MM.1S (cell line): ENCODE measurements around the gene ENPP5.

Source experiments
- DNase-seq: peaks from one replicate; pipeline ENCODE4 v3.0.0-alpha.2; 2015
- H2AFZ ChIP-seq: fragments of 300-600 bp; sonication (generic); 2 replicates; pipeline ENCODE4 v1.6.0; 2016; ENCODE audit warnings: antibody characterized with exemption, low read length
- H3F3A ChIP-seq: fragments of 300-600 bp; sonication (generic); 2 replicates; pipeline ENCODE4 v1.6.1; 2016; ENCODE audit warnings: mild to moderate bottlenecking, antibody characterized with exemption, low read length, moderate library complexity, mixed read lengths; ENCODE audit not compliant: insufficient read depth
- H3K27ac ChIP-seq: fragments of 300-600 bp; sonication (generic); 2 replicates; pipeline ENCODE4 v1.5.1; 2016; ENCODE audit warnings: mild to moderate bottlenecking, low read length
- H3K27me3 ChIP-seq: fragments of 300-600 bp; sonication (generic); replicated peaks from 2 replicates; pipeline ENCODE4 v1.6.0; 2016; ENCODE audit warnings: low read length; ENCODE audit not compliant: insufficient read depth
- H3K36me3 ChIP-seq: fragments of 300-600 bp; sonication (generic); replicated peaks from 2 replicates; pipeline ENCODE4 v1.6.1; 2016; ENCODE audit warnings: mild to moderate bottlenecking, low read length, mixed read lengths; ENCODE audit not compliant: insufficient read depth
- H3K4me1 ChIP-seq: fragments of 300-600 bp; sonication (generic); 2 replicates; pipeline ENCODE4 v1.6.1; 2016; ENCODE audit warnings: low read length, mixed read lengths
- H3K4me2 ChIP-seq: fragments of 300-600 bp; sonication (generic); 2 replicates; pipeline ENCODE4 v1.6.0; 2016; ENCODE audit warnings: low read depth, low read length
- H3K4me3 ChIP-seq: fragments of 300-600 bp; sonication (generic); 2 replicates; pipeline ENCODE4 v1.5.1; 2016; ENCODE audit warnings: low read length, mixed read lengths
- H3K79me2 ChIP-seq: fragments of 300-600 bp; sonication (generic); 2 replicates; pipeline ENCODE4 v1.6.1; 2016; ENCODE audit warnings: mixed run types, low read length, mixed read lengths
- H3K9ac ChIP-seq: fragments of 300-600 bp; sonication (generic); 2 replicates; pipeline ENCODE4 v1.6.1; 2016; ENCODE audit warnings: low read length, mixed read lengths
- H3K9me2 ChIP-seq: fragments of 300-600 bp; sonication (generic); replicated peaks from 2 replicates; pipeline ENCODE4 v1.6.1; 2016; ENCODE audit warnings: mild to moderate bottlenecking, low read length, mixed read lengths; ENCODE audit not compliant: insufficient read depth
- H3K9me3 ChIP-seq: fragments of 300-600 bp; sonication (generic); replicated peaks from 2 replicates; pipeline ENCODE4 v1.6.1; 2016; ENCODE audit warnings: mild to moderate bottlenecking, low read length, mixed read lengths; ENCODE audit not compliant: insufficient read depth
- H4K20me1 ChIP-seq: fragments of 300-600 bp; sonication (generic); 2 replicates; pipeline ENCODE4 v1.6.1; 2016; ENCODE audit warnings: mild to moderate bottlenecking, low read length, moderate library complexity, mixed read lengths; ENCODE audit not compliant: insufficient read depth
- CTCF ChIP-seq: fragments of 300-600 bp; sonication (generic); IDR thresholded peaks from 2 replicates; pipeline ENCODE4 v1.5.1; 2016; ENCODE audit warnings: antibody characterized with exemption, low read length, mixed read lengths
- EZH2 ChIP-seq: fragments of 300-600 bp; sonication (generic); optimal IDR thresholded peaks from 2 replicates; pipeline ENCODE3; 2017; ENCODE audit warnings: low read depth, mild to moderate bottlenecking, antibody characterized with exemption, low read length, mixed read lengths
- EZH2phosphoT487 ChIP-seq: fragments of 300-600 bp; sonication (generic); IDR thresholded peaks from 2 replicates; pipeline ENCODE4 v1.6.1; 2018; ENCODE audit warnings: antibody characterized with exemption, low read length

The ENPP5 gene

GRCh38 chr6:46190889-46191288 is 20.1 kb upstream of the ENPP5 start:
- H2AFZ ChIP-seq, result no peak overlapping the region
- no peak overlapping the region for H3K4me2 ChIP-seq
- no peaks in the 10 kb centered on the region for H3K27me3 ChIP-seq
- no peak for DNase-seq
- H3K27ac ChIP-seq, result no peak overlapping the region
- TF ChIP-seq EZH2 (no peak), EZH2phosphoT487 (no peak), CTCF (no peak)
- no peaks in the 10 kb centered on the region for H4K20me1 ChIP-seq
- H3K79me2 ChIP-seq, result no peaks in the 10 kb centered on the region
- H3K4me1 ChIP-seq, result no peaks in the 10 kb centered on the region
- H3K4me3 ChIP-seq, result no peak overlapping the region
- H3K9me3 ChIP-seq, result no peaks in the 10 kb centered on the region
- H3K36me3 ChIP-seq, result no peaks in the 10 kb centered on the region
- no peaks in the 10 kb centered on the region for H3K9me2 ChIP-seq
- no peaks in the 10 kb centered on the region for H3F3A ChIP-seq
- H3K9ac ChIP-seq, result no peak overlapping the region

GRCh38 chr6:46189726-46190125 is 18.9 kb upstream of the ENPP5 start:
- no peak for DNase-seq
- Histone ChIP-seq H2AFZ (no peak overlapping the region), H3F3A (no peaks in the 10 kb centered on the region), H3K4me2 (no peak overlapping the region), H3K27ac (no peak overlapping the region), H3K9me3 (no peaks in the 10 kb centered on the region), H3K9me2 (no peaks in the 10 kb centered on the region), H3K4me1 (no peaks in the 10 kb centered on the region), H3K27me3 (no peaks in the 10 kb centered on the region), H3K79me2 (no peaks in the 10 kb centered on the region), H3K4me3 (no peak overlapping the region), H3K9ac (no peak overlapping the region), H3K36me3 (no peaks in the 10 kb centered on the region), H4K20me1 (no peaks in the 10 kb centered on the region)
- TF ChIP-seq CTCF (no peak), EZH2 (no peak), EZH2phosphoT487 (no peak)

- Histone ChIP-seq H3K79me2 (no peaks in the 10 kb centered on the region), H4K20me1 (no peaks in the 10 kb centered on the region), H3K27ac (no peak overlapping the region), H3K9me2 (no peaks in the 10 kb centered on the region), H3F3A (no peaks in the 10 kb centered on the region), H2AFZ (no peak overlapping the region), H3K4me2 (no peak overlapping the region), H3K9me3 (no peaks in the 10 kb centered on the region), H3K9ac (no peak overlapping the region), H3K4me1 (no peaks in the 10 kb centered on the region), H3K27me3 (no peaks in the 10 kb centered on the region), H3K4me3 (no peak overlapping the region), H3K36me3 (no peaks in the 10 kb centered on the region)
- no peak for DNase-seq
- TF ChIP-seq EZH2phosphoT487 (no peak), EZH2 (no peak), CTCF (no peak)
These were observed 15.8 kb upstream of the ENPP5 start for GRCh38 chr6:46186583-46186982.
